ENCODE data around the gene OR5H14. TPM values are rescaled to one million over a fixed set of nuclear protein-coding genes. Genes with fewer than 3 reads are reported as not detected.
A peak's percentile ranks its signal among the peaks of the same experiment; 100 is the strongest.

The OR5H14 gene
- total and polyA plus RNA-seq, 4 experiments from 2014 or later: not detected

GRCh38 chr3:98166396-98166795 is 19.1 kb downstream of the OR5H14 start, which contains the start of gene OR5H15:
TSS of gene OR5H15 (plus strand) at chr3:98166696. CDS start at chr3:98168700, 2,004 bp downstream.
- no peaks in the 10 kb centered on the region for H3K36me3 Mint-ChIP-seq
- Histone ChIP-seq H3K4me3 (ENCODE audit: low read length in 2 of 2) (no peak within 1 kb of the TSS), H3K36me3 (ENCODE audit: insufficient read depth, low read length) (no peaks in the 10 kb centered on the region), H3K9me3 (ENCODE audit: control insufficient read depth in 1 of 2, low read length in 2 of 2) (no peaks in the 10 kb centered on the region), H3K27me3 (ENCODE audit: insufficient read depth, low read length) (no peaks in the 10 kb centered on the region), H3K4me1 (ENCODE audit: insufficient read depth, low read length) (no peaks in the 10 kb centered on the region), H3K27ac (ENCODE audit: low read depth, low read length) (no peak within 1 kb of the TSS)
- ChIA-PET CTCF (ENCODE audit: partially characterized antibody) (no interaction called here), POLR2A (ENCODE audit: partially characterized antibody) (no interaction called here)
- H3K9me3 Mint-ChIP-seq: no peaks in the 10 kb centered on the region
- H3K27me3 Mint-ChIP-seq: peaks cover 2 to 4% of the 10 kb centered on the region in 2 donors
- no peak for DNase-seq
- H3K27ac Mint-ChIP-seq: no peak within 1 kb of the TSS
- H3K4me3 Mint-ChIP-seq: no peak within 1 kb of the TSS
- no peaks in the 10 kb centered on the region for H3K4me1 Mint-ChIP-seq
- intact Hi-C loops (cut with micrococcal nuclease): no loop called here

- intact Hi-C loops (cut with micrococcal nuclease): no loop called here
- Mint-ChIP-seq H3K4me1 (peaks cover 0 to 11% (median under 1%) of the 10 kb centered on the region in 4 donors), H3K27me3 (peaks cover 2 to 3% of the 10 kb centered on the region in 2 donors), H3K9me3 (peaks cover 0 to 22% (median 7%) of the 10 kb centered on the region in 8 donors), H3K27ac (no peak overlapping the region), H3K4me3 (no peak overlapping the region), H3K36me3 (no peaks in the 10 kb centered on the region)
- ChIA-PET POLR2A (ENCODE audit: partially characterized antibody) (no interaction called here), CTCF (ENCODE audit: partially characterized antibody) (no interaction called here)
- Histone ChIP-seq H3K4me1 (ENCODE audit: insufficient read depth, low read length) (no peaks in the 10 kb centered on the region), H3K27me3 (ENCODE audit: insufficient read depth, low read length) (no peaks in the 10 kb centered on the region), H3K4me3 (ENCODE audit: low read length in 2 of 2) (no peak overlapping the region), H3K9me3 (ENCODE audit: control insufficient read depth in 1 of 2, low read length in 2 of 2) (no peaks in the 10 kb centered on the region), H3K36me3 (ENCODE audit: insufficient read depth, low read length) (no peaks in the 10 kb centered on the region), H3K27ac (ENCODE audit: low read depth, low read length) (no peak overlapping the region)
- no peak for DNase-seq
Measured at GRCh38 chr3:98171071-98171470, 23.8 kb downstream of the OR5H14 start.

DNA sequence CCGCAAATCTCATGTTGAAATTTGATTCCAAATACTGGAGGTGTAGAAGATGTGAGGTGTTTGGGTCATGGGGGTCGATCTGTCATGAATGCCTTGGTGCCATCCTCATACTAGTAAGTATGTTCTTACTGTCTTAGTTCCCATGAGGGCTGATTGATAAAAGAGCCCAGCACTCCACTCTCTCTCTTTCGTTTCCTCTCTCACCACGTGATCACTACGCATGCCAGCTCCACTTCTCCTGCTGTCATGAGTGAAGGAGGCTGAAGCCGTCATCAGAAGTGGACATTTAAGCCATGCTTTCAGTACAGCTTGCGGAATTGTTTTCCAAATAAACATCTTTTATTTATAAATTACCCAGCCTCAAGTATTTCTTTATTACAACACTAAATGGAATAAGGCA is 25.3 kb downstream of the OR5H14 start:
- Mint-ChIP-seq H3K27me3 (peaks cover 0 to 2% of the 10 kb centered on the region in 2 donors), H3K4me1 (peaks cover 0 to 11% (median under 1%) of the 10 kb centered on the region in 4 donors), H3K9me3 (peaks cover 0 to 22% (median 14%) of the 10 kb centered on the region in 8 donors), H3K36me3 (no peaks in the 10 kb centered on the region), H3K27ac (no peak overlapping the region), H3K4me3 (no peak overlapping the region)
- no peaks in the 10 kb centered on the region for H3K27me3 ChIP-seq (ENCODE audit: insufficient read depth, low read length)
- no peaks in the 10 kb centered on the region for H3K4me1 ChIP-seq (ENCODE audit: insufficient read depth, low read length)
- H3K36me3 ChIP-seq (ENCODE audit: insufficient read depth, low read length): no peaks in the 10 kb centered on the region
- H3K4me3 ChIP-seq (ENCODE audit: low read length in 2 of 2): no peak overlapping the region
- intact Hi-C loops (cut with micrococcal nuclease): no loop called here
- ChIA-PET POLR2A (ENCODE audit: partially characterized antibody) (no interaction called here), CTCF (ENCODE audit: partially characterized antibody) (no interaction called here)
- no peaks in the 10 kb centered on the region for H3K9me3 ChIP-seq (ENCODE audit: control insufficient read depth in 1 of 2, low read length in 2 of 2)
- DNase-seq: no peak
- H3K27ac ChIP-seq (ENCODE audit: low read depth, low read length): no peak overlapping the region

DNA sequence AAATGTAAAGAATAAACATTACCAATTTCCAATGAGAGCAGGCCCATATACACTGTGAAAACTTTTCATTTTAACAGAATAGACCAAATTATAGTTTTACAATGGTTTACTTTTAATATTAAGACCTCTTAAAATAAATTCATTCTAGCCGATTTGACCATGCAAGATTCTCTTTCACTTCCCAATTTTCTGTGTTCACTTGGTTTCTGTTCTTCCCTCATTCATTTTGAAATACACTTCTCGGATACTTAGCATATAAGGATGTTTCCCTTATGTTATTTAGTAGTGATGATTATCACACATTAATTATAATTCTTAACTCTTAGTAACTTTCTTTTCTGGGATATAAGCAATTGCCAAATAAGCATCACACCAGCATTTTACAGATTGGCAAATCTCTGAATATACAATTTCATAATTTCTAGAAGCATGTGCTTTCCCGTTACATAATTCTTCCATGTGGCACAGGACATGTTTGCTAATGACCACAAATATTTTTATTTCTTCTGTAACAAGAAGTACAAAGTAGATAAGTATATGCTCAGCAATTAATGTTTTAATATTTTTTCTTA is 33.1 kb downstream of the OR5H14 start:
- POLR2A ChIA-PET (ENCODE audit: partially characterized antibody): no interaction called here
- Histone ChIP-seq H3K36me3 (ENCODE audit: insufficient read depth, low read length) (no peaks in the 10 kb centered on the region), H3K27me3 (ENCODE audit: insufficient read depth, low read length) (no peaks in the 10 kb centered on the region), H3K9me3 (ENCODE audit: control insufficient read depth in 1 of 2, low read length in 2 of 2) (no peaks in the 10 kb centered on the region), H3K4me3 (ENCODE audit: low read length in 2 of 2) (no peak overlapping the region), H3K27ac (ENCODE audit: low read depth, low read length) (no peak overlapping the region), H3K4me1 (ENCODE audit: insufficient read depth, low read length) (no peaks in the 10 kb centered on the region)
- no peak overlapping the region for H3K27ac Mint-ChIP-seq
- H3K4me1 Mint-ChIP-seq: no peaks in the 10 kb centered on the region
- peaks cover 0 to 14% (median 7%) of the 10 kb centered on the region in 8 donors for H3K9me3 Mint-ChIP-seq
- no peaks in the 10 kb centered on the region for H3K36me3 Mint-ChIP-seq
- no peaks in the 10 kb centered on the region for H3K27me3 Mint-ChIP-seq
- no peak overlapping the region for H3K4me3 Mint-ChIP-seq
- intact Hi-C loops (cut with micrococcal nuclease): no loop called here
- DNase-seq: no peak
- CTCF ChIA-PET (ENCODE audit: partially characterized antibody): no interaction called here

GRCh38 chr3:98182196-98182595 is 34.9 kb downstream of the OR5H14 start:
- intact Hi-C loops (cut with micrococcal nuclease): loop anchor here (2.0 kb wide), 1 partner anchor 41 kb away; no protein-coding TSS in a partner anchor
- CTCF ChIA-PET (ENCODE audit: partially characterized antibody): no interaction called here
- H3K27me3 Mint-ChIP-seq: no peaks in the 10 kb centered on the region
- H3K9me3 ChIP-seq (ENCODE audit: control insufficient read depth in 1 of 2, low read length in 2 of 2): no peaks in the 10 kb centered on the region
- DNase-seq: no peak
- no peak overlapping the region for H3K27ac ChIP-seq (ENCODE audit: low read depth, low read length)
- POLR2A ChIA-PET (ENCODE audit: partially characterized antibody): no interaction called here
- H3K27me3 ChIP-seq (ENCODE audit: insufficient read depth, low read length): no peaks in the 10 kb centered on the region
- no peaks in the 10 kb centered on the region for H3K4me1 Mint-ChIP-seq
- H3K4me3 Mint-ChIP-seq: no peak overlapping the region
- H3K36me3 Mint-ChIP-seq: no peaks in the 10 kb centered on the region
- H3K27ac Mint-ChIP-seq: no peak overlapping the region
- H3K9me3 Mint-ChIP-seq: peaks cover 0 to 3% (median 1%) of the 10 kb centered on the region in 8 donors
- H3K4me3 ChIP-seq (ENCODE audit: low read length in 2 of 2): no peak overlapping the region
- H3K36me3 ChIP-seq (ENCODE audit: insufficient read depth, low read length): no peaks in the 10 kb centered on the region
- H3K4me1 ChIP-seq (ENCODE audit: insufficient read depth, low read length): no peaks in the 10 kb centered on the region

DNA sequence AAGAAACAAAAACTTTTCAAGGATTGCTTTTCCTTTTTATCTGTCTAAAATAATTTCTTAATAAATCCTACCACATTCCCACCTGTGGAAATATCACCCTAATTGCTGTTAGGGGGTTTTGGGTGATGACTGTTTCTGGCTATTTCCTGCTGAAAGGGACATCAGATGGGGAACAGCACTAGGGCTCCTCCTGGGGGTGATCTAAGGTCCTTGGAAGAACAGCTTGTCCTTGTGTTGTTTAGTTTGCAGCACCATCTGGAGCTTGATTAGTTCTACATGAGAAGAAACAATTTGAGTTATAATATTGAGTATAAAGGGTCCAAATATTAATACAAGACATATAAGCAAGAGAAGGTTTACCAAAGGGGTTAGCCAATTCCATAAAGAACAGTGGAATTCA is 37.9 kb downstream of the OR5H14 start:
- Mint-ChIP-seq H3K4me3 (no peak overlapping the region), H3K4me1 (peaks cover 0 to 7% (median 2%) of the 10 kb centered on the region in 4 donors), H3K36me3 (no peaks in the 10 kb centered on the region), H3K27me3 (no peaks in the 10 kb centered on the region), H3K9me3 (no peaks in the 10 kb centered on the region), H3K27ac (no peak overlapping the region)
- Histone ChIP-seq H3K9me3 (ENCODE audit: control insufficient read depth in 1 of 2, low read length in 2 of 2) (no peaks in the 10 kb centered on the region), H3K4me3 (ENCODE audit: low read length in 2 of 2) (no peak overlapping the region), H3K27me3 (ENCODE audit: insufficient read depth, low read length) (no peaks in the 10 kb centered on the region), H3K27ac (ENCODE audit: low read depth, low read length) (no peak overlapping the region), H3K4me1 (ENCODE audit: insufficient read depth, low read length) (no peaks in the 10 kb centered on the region), H3K36me3 (ENCODE audit: insufficient read depth, low read length) (no peaks in the 10 kb centered on the region)
- POLR2A ChIA-PET (ENCODE audit: partially characterized antibody): no interaction called here
- CTCF ChIA-PET (ENCODE audit: partially characterized antibody): interaction anchor here (1.4 kb wide), 1 partner anchor 145 kb away, joined by 3 read pairs; no protein-coding TSS in a partner anchor
- no peak for DNase-seq
- intact Hi-C loops (cut with micrococcal nuclease): no loop called here

GRCh38 chr3:98188545-98188944 is 41.3 kb downstream of the OR5H14 start:
- Mint-ChIP-seq H3K9me3 (no peaks in the 10 kb centered on the region), H3K27ac (peak overlapping the region in 2 of 7 donors; percentile 25 to 44), H3K4me3 (peak overlapping the region in 1 of 8 donors; percentile 37), H3K27me3 (peaks cover 3 to 7% of the 10 kb centered on the region in 2 donors), H3K36me3 (no peaks in the 10 kb centered on the region), H3K4me1 (peaks cover 0 to 7% (median 2%) of the 10 kb centered on the region in 4 donors)
- no peaks in the 10 kb centered on the region for H3K9me3 ChIP-seq (ENCODE audit: control insufficient read depth in 1 of 2, low read length in 2 of 2)
- POLR2A ChIA-PET (ENCODE audit: partially characterized antibody): no interaction called here
- no peak overlapping the region for H3K27ac ChIP-seq (ENCODE audit: low read depth, low read length)
- H3K27me3 ChIP-seq (ENCODE audit: insufficient read depth, low read length): no peaks in the 10 kb centered on the region
- CTCF ChIA-PET (ENCODE audit: partially characterized antibody): interaction anchor here (1.4 kb wide), 1 partner anchor 412 kb away, joined by 3 read pairs; no protein-coding TSS in a partner anchor
- peak in 4 of 5 donors; percentile 15 to 26 (median 17) for DNase-seq
- no peaks in the 10 kb centered on the region for H3K36me3 ChIP-seq (ENCODE audit: insufficient read depth, low read length)
- no peaks in the 10 kb centered on the region for H3K4me1 ChIP-seq (ENCODE audit: insufficient read depth, low read length)
- H3K4me3 ChIP-seq (ENCODE audit: low read length in 2 of 2): no peak overlapping the region
- intact Hi-C loops (cut with micrococcal nuclease): loop anchor here (1.0 kb wide), 2 partner anchors 141 to 385 kb away; no protein-coding TSS in a partner anchor
